ENCODE measurements around the gene RPE65. TPM values are rescaled to one million over a fixed set of nuclear protein-coding genes. Genes with fewer than 3 reads are reported as not detected.

The RPE65 gene
- total and polyA plus RNA-seq, 2 of the 4 experiments (the other 2 are of a cell fraction): under 0.01 TPM; not detected in 1

- dilution Hi-C loops (cut with HindIII; ENCODE audit: low sequenced_read_pairs, unreplicated experiment) (no loop called here), intact Hi-C loops (cut with micrococcal nuclease) (loop anchor here (1.0 to 10.0 kb wide), 4 partner anchors 58 to 326 kb away; partner anchors contain the start of gene WLS), in situ Hi-C loops (cut with MboI; ENCODE audit: low sequenced_read_pairs) (no loop called here)
- no peak overlapping the region for H3K14ac ChIP-seq (replicated peaks; ENCODE audit: low read depth, low read length)
- H3K36me3 ChIP-seq (ENCODE audit: control insufficient read depth, insufficient read depth, low read length): no peaks in the 10 kb centered on the region
- H3K27me3 ChIP-seq (ENCODE audit: control insufficient read depth, insufficient read depth, low read length): no peaks in the 10 kb centered on the region
- H3K4me1 ChIP-seq (ENCODE audit: control insufficient read depth, insufficient read depth, low read length): no peaks in the 10 kb centered on the region
- no peak overlapping the region for H4K5ac ChIP-seq (ENCODE audit: low read depth, low read length)
- H3K9ac ChIP-seq (ENCODE audit: low read depth, low read length): no peak overlapping the region
- no peak overlapping the region for H3K56ac ChIP-seq (ENCODE audit: extremely low read depth, insufficient read depth, low read length)
- ATAC-seq (ENCODE audit: low read depth) (peak; percentile 96), DNase-seq (peak; percentile 82)
- no TSS peak for BruUV-seq (replicated peaks)
- TF ChIP-seq USF2 (IDR thresholded peaks at IDR 0.05; ENCODE audit: low read depth, low read length): no peak
- TF ChIP-seq FOS (IDR thresholded peaks at IDR 0.05; ENCODE audit: low read depth, low read length): peak; percentile 41; the same call in 1 of the 2 replicates
- no peak for TF ChIP-seq CHD1 (IDR thresholded peaks at IDR 0.05; ENCODE audit: low read depth, low read length)
- TF ChIP-seq SMC3 (IDR thresholded peaks at IDR 0.05; ENCODE audit: low read depth, low read length): peak; percentile 49
- TF ChIP-seq ELK1 (IDR thresholded peaks at IDR 0.05; ENCODE audit: borderline replicate concordance, low read depth, low read length): no peak
- peak; percentile 74 for TF ChIP-seq CTCF (conservative IDR thresholded peaks at IDR 0.05; ENCODE audit: low read depth, low read length)
- TF ChIP-seq MXI1 (IDR thresholded peaks at IDR 0.05; ENCODE audit: borderline replicate concordance, low read depth, low read length): no peak
- peak; percentile 67 for TF ChIP-seq RAD21 (IDR thresholded peaks at IDR 0.05; ENCODE audit: low read length)
- no peak overlapping the region for H2BK15ac ChIP-seq (ENCODE audit: low read depth, low read length)
- ChIA-PET CTCF (interaction anchor here (0.5 to 1.9 kb wide), 22 partner anchors 9 to 1536 kb away, joined by 3 to 9 read pairs (median 3); no protein-coding TSS in a partner anchor), POLR2A (ENCODE audit: unreplicated experiment) (no interaction called here)
- no peak overlapping the region for H3K4me3 ChIP-seq (ENCODE audit: insufficient read depth, low read depth, low read length)
- H3K4me2 ChIP-seq (ENCODE audit: low read depth, low read length): no peak overlapping the region
- H2AFZ ChIP-seq (replicated peaks; ENCODE audit: low read length, poor library complexity): no peak overlapping the region
- H3K4ac ChIP-seq (ENCODE audit: low read depth, low read length): no peak overlapping the region
- no peak overlapping the region for H4K8ac ChIP-seq (ENCODE audit: low read depth in 2 of 2, low read length in 2 of 2)
- no peak overlapping the region for H2AK5ac ChIP-seq (ENCODE audit: low read depth, low read length)
- no peak overlapping the region for H3K27ac ChIP-seq (ENCODE audit: insufficient read depth, low read length)
- no peak overlapping the region for H3K18ac ChIP-seq (ENCODE audit: low read depth, low read length)
- H3K9me3 ChIP-seq (ENCODE audit: control insufficient read depth, insufficient read depth, low read length): no peaks in the 10 kb centered on the region
- H3K23ac ChIP-seq (ENCODE audit: low read depth, low read length): no peak overlapping the region
- H2BK120ac ChIP-seq (ENCODE audit: low read depth, low read length): no peak overlapping the region
- no peaks in the 10 kb centered on the region for H3K79me1 ChIP-seq (ENCODE audit: low read depth in 1 of 2, low read length in 2 of 2)
- no peak overlapping the region for H2AK9ac ChIP-seq (replicated peaks; ENCODE audit: low read depth, low read length, poor library complexity)
- no peak overlapping the region for H4K91ac ChIP-seq (ENCODE audit: insufficient read depth, low read depth, low read length)
- peak overlapping the region; percentile 62; the same call in 1 of the 2 replicates for H2BK20ac ChIP-seq (ENCODE audit: low read depth, low read length)
- H2BK5ac ChIP-seq (ENCODE audit: low read depth, low read length, poor library complexity, severe bottlenecking): no peak overlapping the region
- H3K9me1 ChIP-seq (ENCODE audit: insufficient read depth, low read length): peaks cover 4% of the 10 kb centered on the region; the same call in 1 of the 2 replicates
- 100% methylated on average over 1 of the region's 5 CpGs; no CpG with 5 or more reads in 1 of the 2 experiments for WGBS, 2 experiments (ENCODE audit: extremely low coverage in 2 of 2, insufficient read length in 1 of 2)
- no peaks in the 10 kb centered on the region for H4K20me1 ChIP-seq (ENCODE audit: insufficient read depth, low read length)
These were observed 6.8 kb downstream of the RPE65 start for GRCh38 chr1:68442822-68443556.

Data from IMR-90 (cell line).